Activated T-helper 9 cell treated with anti-CD3 and anti-CD28 coated beads, Interleukin-2, amount 50 U/mL, for 16 hours (primary cell): ENCODE measurements around the gene PRDM16.

Source experiments
- DNase-seq: peaks from one replicate; pipeline ENCODE4 v3.0.0-alpha.2; 2020; ENCODE audit warnings: low read depth

The PRDM16 gene

GRCh38 chr1:3053986-3054385 is 15.0 kb upstream of the PRDM16 start:
- no peak for DNase-seq

GRCh38 chr1:3054474-3054873 is 14.5 kb upstream of the PRDM16 start:
- no peak for DNase-seq

GRCh38 chr1:3055051-3055450 is 14.0 kb upstream of the PRDM16 start:
- no peak for DNase-seq

GRCh38 chr1:3056641-3057040 is 12.4 kb upstream of the PRDM16 start:
- no peak for DNase-seq

GRCh38 chr1:3058263-3059030 is 10.6 kb upstream of the PRDM16 start:
- DNase-seq = no peak

GRCh38 chr1:3060127-3060526 is 8.9 kb upstream of the PRDM16 start:
- DNase-seq = no peak

- no peak for DNase-seq
Measured at GRCh38 chr1:3060601-3061551, 8.1 kb upstream of the PRDM16 start.

- no peak for DNase-seq
Measured at GRCh38 chr1:3061566-3061965, 7.4 kb upstream of the PRDM16 start.

GRCh38 chr1:3061981-3062615 is 6.9 kb upstream of the PRDM16 start:
- DNase-seq = no peak

GRCh38 chr1:3062616-3063378 is 6.2 kb upstream of the PRDM16 start:
- no peak for DNase-seq

GRCh38 chr1:3063379-3064295 is 5.4 kb upstream of the PRDM16 start:
- no peak for DNase-seq

GRCh38 chr1:3064296-3064850 is 4.6 kb upstream of the PRDM16 start:
- no peak for DNase-seq

- no peak for DNase-seq
Measured at GRCh38 chr1:3064901-3065300, 4.1 kb upstream of the PRDM16 start.

- DNase-seq = no peak
Measured at GRCh38 chr1:3065396-3065795, 3.6 kb upstream of the PRDM16 start.

GRCh38 chr1:3065797-3066196 is 3.2 kb upstream of the PRDM16 start:
- no peak for DNase-seq

- DNase-seq = no peak
Measured at GRCh38 chr1:3066250-3066711, 2.7 kb upstream of the PRDM16 start.

- DNase-seq = no peak
Measured at GRCh38 chr1:3066826-3067225, 2.2 kb upstream of the PRDM16 start.

GRCh38 chr1:3067301-3067670 is 1.7 kb upstream of the PRDM16 start:
- DNase-seq = no peak

GRCh38 chr1:3067671-3068563 is 1.1 kb upstream of the PRDM16 start:
- no peak for DNase-seq
